ENCODE data around the gene GATM. TPM values are rescaled to one million over a fixed set of nuclear protein-coding genes. Genes with fewer than 3 reads are reported as not detected.

The GATM gene
- total and polyA plus RNA-seq, 10 donors, result 19.3 to 69.4 (median 37.6) TPM

DNA sequence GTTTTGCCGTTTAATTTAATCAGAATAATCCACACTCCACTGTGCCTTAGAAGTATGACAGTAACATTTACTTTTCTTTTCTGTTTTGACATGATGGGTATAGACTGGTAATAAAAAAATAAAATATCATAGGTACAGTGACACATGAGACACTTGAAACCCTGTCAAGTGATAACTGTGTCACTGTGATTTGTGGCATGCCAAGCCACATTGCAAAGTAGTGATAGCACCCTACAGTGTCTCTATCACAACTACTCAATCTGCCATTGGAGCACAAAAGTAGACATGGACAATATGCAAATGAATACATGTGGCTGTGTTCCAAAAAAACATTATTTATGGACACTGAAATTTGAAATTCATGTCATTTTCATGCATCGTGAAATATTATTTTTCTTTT lies 22.5 kb downstream of the GATM start:
- Histone ChIP-seq H3K9me3 (no peaks in the 10 kb centered on the region), H3K4me3 (no peak overlapping the region), H3K27ac (no peak overlapping the region), H3K27me3 (replicated peaks in 1 of 7) (no peaks in the 10 kb centered on the region), H3K4me1 (no peaks in the 10 kb centered on the region), H3K36me3 (peaks cover 0 to 5% (median 0%) of the 10 kb centered on the region in 6 donors)
- DNase-seq, result no peak
- TF ChIP-seq, protein P1, sequence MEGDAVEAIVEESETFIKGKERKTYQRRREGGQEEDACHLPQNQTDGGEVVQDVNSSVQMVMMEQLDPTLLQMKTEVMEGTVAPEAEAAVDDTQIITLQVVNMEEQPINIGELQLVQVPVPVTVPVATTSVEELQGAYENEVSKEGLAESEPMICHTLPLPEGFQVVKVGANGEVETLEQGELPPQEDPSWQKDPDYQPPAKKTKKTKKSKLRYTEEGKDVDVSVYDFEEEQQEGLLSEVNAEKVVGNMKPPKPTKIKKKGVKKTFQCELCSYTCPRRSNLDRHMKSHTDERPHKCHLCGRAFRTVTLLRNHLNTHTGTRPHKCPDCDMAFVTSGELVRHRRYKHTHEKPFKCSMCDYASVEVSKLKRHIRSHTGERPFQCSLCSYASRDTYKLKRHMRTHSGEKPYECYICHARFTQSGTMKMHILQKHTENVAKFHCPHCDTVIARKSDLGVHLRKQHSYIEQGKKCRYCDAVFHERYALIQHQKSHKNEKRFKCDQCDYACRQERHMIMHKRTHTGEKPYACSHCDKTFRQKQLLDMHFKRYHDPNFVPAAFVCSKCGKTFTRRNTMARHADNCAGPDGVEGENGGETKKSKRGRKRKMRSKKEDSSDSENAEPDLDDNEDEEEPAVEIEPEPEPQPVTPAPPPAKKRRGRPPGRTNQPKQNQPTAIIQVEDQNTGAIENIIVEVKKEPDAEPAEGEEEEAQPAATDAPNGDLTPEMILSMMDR (IDR thresholded peaks at IDR 0.05 in 8 of 11, conservative IDR thresholded peaks at IDR 0.05 in 3 of 11), result no peak
- TF ChIP-seq POLR2A (IDR thresholded peaks at IDR 0.05) (no peak), POLR2AphosphoS5 (IDR thresholded peaks at IDR 0.05) (no peak)
- 87 to 97% (median 91%) methylated on average over 2 of the region's 2 CpGs for WGBS, 5 donors
- intact Hi-C loops (cut with DNase I; ENCODE audit: low total_unique reads), result no loop called here

DNA sequence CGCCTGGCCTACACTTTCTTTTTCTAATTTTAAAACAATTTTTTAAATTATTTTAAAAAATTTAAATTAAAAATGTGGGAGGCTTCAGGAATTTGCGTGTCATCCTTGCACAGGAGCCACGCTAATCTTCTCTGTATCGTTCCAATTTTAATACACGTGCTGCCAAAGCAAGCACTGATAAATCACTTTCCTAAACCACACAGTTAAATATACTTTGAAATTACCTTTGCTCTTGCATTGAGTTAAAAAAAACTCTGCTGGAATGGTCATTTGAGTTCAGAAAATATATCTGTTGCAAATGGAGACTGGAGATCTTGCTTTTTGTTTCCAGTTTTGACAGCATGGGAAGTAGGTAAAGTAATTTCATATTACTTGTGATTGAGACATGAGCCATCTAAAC lies 23.6 kb downstream of the GATM start:
- Histone ChIP-seq H3K27ac (no peak overlapping the region), H3K27me3 (replicated peaks in 1 of 7) (peaks cover 0 to 4% (median 0%) of the 10 kb centered on the region in 7 donors), H3K4me3 (no peak overlapping the region), H3K4me1 (no peaks in the 10 kb centered on the region), H3K9me3 (no peaks in the 10 kb centered on the region), H3K36me3 (no peaks in the 10 kb centered on the region)
- intact Hi-C loops (cut with DNase I; ENCODE audit: low total_unique reads), result no loop called here
- DNase-seq, result no peak
- TF ChIP-seq POLR2AphosphoS5 (IDR thresholded peaks at IDR 0.05) (no peak), POLR2A (IDR thresholded peaks at IDR 0.05) (no peak)
- TF ChIP-seq, protein P1 (IDR thresholded peaks at IDR 0.05 in 8 of 11, conservative IDR thresholded peaks at IDR 0.05 in 3 of 11), result no peak
- WGBS, 5 donors, result 94 to 97% (median 96%) methylated on average over 5 of the region's 5 CpGs

DNA sequence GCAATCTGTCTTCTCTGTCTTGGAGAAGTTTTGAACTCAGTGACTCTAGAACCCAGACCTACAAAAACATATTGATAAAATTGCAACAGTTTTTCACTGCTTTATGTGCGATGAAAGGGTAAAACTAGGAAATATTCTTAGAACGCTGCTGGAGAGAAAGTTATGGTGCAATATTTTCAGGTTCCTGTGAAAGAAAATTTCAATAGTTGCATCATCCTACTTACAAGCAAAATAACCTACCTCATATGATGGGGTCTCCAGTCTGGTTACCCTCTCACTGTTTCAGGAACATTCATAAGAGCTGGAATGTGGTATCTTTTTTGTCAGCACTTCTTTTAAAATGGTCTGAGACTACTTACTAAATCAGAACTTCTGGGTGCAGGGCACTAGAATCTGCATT lies 27.1 kb downstream of the GATM start:
- WGBS, 5 donors, result 42 to 83% (median 62%) methylated on average over 2 of the region's 2 CpGs

DNA sequence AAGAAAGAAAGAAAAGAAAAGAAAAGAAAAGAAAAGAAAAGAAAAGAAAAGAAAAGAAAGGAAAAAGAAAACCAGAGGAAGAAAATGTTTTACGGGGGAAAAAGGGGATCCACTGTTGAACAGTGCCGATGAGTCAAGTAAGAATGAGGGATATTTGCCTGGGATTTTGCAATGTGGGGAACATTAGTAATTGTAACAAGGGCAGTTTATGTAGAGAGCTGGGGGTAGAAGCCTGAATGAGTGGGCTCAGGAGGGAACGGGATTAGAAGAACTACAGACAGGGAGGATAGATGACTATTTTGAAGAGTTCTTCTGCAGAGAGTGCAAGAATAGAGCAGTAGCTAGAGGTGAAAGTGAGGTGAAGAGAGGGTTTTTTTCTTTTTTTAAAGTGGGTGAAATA lies 28.7 kb downstream of the GATM start:
- H3K27me3 ChIP-seq (replicated peaks in 1 of 7), result peaks cover 0 to 14% (median 0%) of the 10 kb centered on the region in 7 donors
- H3K27ac ChIP-seq, result no peak overlapping the region
- TF ChIP-seq POLR2AphosphoS5 (IDR thresholded peaks at IDR 0.05) (no peak), POLR2A (IDR thresholded peaks at IDR 0.05) (no peak)
- TF ChIP-seq, protein P1 (IDR thresholded peaks at IDR 0.05 in 8 of 11, conservative IDR thresholded peaks at IDR 0.05 in 3 of 11), result no peak
- H3K4me1 ChIP-seq, result no peaks in the 10 kb centered on the region
- DNase-seq, result no peak
- no peaks in the 10 kb centered on the region for H3K9me3 ChIP-seq
- no peaks in the 10 kb centered on the region for H3K36me3 ChIP-seq
- intact Hi-C loops (cut with DNase I; ENCODE audit: low total_unique reads), result no loop called here
- 89 to 92% (median 91%) methylated on average over 3 of the region's 3 CpGs for WGBS, 5 donors
- no peak overlapping the region for H3K4me3 ChIP-seq

More for the DNA sequence above, 27.1 kb downstream of the GATM start:
- Histone ChIP-seq H3K4me3 (no peak overlapping the region), H3K4me1 (no peaks in the 10 kb centered on the region), H3K36me3 (no peaks in the 10 kb centered on the region), H3K9me3 (no peaks in the 10 kb centered on the region), H3K27me3 (replicated peaks in 1 of 7) (peaks cover 0 to 14% (median 0%) of the 10 kb centered on the region in 7 donors), H3K27ac (no peak overlapping the region)
- no peak for DNase-seq
- intact Hi-C loops (cut with DNase I; ENCODE audit: low total_unique reads), result no loop called here
- TF ChIP-seq POLR2A (IDR thresholded peaks at IDR 0.05) (no peak), POLR2AphosphoS5 (IDR thresholded peaks at IDR 0.05) (no peak)
- TF ChIP-seq, protein P1 (IDR thresholded peaks at IDR 0.05 in 8 of 11, conservative IDR thresholded peaks at IDR 0.05 in 3 of 11), result no peak
